Omental fat pad (tissue), 4 donors: Measurements from ENCODE around the gene AGA. TPM values are rescaled to one million over a fixed set of nuclear protein-coding genes. Genes with fewer than 3 reads are reported as not detected.

Experiments
- ATAC-seq: fragments of 150-250 bp; one replicate; pipeline ENCODE4 v1.9.1; 2016; ENCODE audit warnings: mild to moderate bottlenecking, moderate library complexity; ENCODE audit not compliant: low FRiP score
- DNase-seq: peaks from one replicate; pipeline ENCODE4 v3.0.0-alpha.2; 2019; ENCODE audit warnings: low spot score
- total RNA-seq, 4 donors: library from RNA; depleted of rRNA; stranded (reverse); fragments of >200 nt; gene quantifications; one replicate each; pipeline ENCODE4 v1.1.0, GENCODE V29; 2016
- TF ChIP-seq, protein P1 (sequence below), 3 donors: fragments of 450-650 bp; IDR thresholded peaks; one replicate each; pipeline ENCODE4 v1.5.1; 2016 to 2017; ENCODE audit warnings: antibody characterized with exemption in 3 of 3, mild to moderate bottlenecking in 3 of 3, moderate library complexity in 2 of 3

The AGA gene
- total RNA-seq, 4 donors from 2014 or later = 13.7 to 21.4 (median 18.8) TPM

DNA sequence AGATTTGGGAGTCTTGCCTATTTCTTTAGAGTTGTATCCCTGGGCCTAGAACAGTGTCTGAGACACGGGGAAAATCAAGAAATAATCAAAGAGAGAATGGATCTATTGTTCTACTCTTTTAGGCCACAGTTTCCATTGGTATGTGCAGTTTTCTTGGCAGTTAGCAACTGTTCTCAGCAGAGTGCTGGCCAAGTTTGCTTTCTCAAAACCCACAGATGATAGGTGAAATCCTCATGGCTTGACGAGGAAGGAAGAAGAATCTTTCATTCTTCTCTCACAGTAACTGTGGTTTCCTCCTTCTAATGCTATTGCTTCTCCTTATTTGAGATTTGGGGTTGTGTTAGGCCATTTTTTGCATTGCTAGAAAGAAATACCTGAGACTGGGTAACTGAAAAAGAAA is 42.2 kb downstream of the AGA start:
- ATAC-seq = no peak
- TF ChIP-seq, protein P1, sequence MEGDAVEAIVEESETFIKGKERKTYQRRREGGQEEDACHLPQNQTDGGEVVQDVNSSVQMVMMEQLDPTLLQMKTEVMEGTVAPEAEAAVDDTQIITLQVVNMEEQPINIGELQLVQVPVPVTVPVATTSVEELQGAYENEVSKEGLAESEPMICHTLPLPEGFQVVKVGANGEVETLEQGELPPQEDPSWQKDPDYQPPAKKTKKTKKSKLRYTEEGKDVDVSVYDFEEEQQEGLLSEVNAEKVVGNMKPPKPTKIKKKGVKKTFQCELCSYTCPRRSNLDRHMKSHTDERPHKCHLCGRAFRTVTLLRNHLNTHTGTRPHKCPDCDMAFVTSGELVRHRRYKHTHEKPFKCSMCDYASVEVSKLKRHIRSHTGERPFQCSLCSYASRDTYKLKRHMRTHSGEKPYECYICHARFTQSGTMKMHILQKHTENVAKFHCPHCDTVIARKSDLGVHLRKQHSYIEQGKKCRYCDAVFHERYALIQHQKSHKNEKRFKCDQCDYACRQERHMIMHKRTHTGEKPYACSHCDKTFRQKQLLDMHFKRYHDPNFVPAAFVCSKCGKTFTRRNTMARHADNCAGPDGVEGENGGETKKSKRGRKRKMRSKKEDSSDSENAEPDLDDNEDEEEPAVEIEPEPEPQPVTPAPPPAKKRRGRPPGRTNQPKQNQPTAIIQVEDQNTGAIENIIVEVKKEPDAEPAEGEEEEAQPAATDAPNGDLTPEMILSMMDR (IDR thresholded peaks at IDR 0.05) = no peak

DNA sequence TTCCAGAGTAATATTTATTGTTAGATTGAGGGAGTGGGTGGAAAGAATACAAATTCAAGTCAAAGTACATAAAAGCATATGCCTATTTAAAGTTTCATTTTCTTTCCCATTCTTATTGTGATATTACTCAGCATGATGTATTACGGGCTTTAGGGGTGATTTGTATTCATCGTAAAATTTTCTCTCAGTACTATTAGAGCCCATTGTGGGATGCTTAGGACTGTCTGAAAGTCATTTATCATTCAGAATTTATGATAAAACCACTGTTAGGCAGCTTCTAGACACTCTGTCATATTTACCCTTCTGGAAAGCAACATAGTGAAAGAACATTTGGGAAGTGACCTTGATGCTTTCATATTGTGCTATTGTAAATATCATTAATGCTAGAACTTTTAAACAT is 45.9 kb downstream of the AGA start:
- no peak for DNase-seq
- TF ChIP-seq, protein P1 (IDR thresholded peaks at IDR 0.05) = no peak
- ATAC-seq = no peak

More for the DNA sequence above, 42.2 kb downstream of the AGA start:
- DNase-seq = no peak

DNA sequence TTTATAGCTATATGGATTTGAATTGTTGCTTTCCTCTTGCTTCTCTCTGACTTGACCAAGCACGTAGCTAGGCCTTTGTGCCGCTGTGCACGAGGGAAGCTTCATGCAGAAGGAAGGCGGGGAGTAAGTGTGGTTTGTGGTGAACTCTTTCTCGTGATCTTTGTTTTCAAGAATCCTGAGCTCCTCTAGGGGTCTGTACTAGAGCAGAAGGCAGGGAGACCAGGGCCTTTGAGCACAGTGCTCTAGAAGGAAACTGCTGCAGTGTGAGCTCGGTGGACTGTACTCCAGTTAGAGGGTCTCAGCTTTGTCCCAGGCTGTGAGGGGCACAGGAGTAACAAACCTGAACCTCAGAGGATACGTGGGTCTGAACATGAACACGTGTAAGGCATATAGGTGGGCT is 49.0 kb downstream of the AGA start:
- ATAC-seq = no peak
- TF ChIP-seq, protein P1 (IDR thresholded peaks at IDR 0.05) = no peak
- DNase-seq = no peak

DNA sequence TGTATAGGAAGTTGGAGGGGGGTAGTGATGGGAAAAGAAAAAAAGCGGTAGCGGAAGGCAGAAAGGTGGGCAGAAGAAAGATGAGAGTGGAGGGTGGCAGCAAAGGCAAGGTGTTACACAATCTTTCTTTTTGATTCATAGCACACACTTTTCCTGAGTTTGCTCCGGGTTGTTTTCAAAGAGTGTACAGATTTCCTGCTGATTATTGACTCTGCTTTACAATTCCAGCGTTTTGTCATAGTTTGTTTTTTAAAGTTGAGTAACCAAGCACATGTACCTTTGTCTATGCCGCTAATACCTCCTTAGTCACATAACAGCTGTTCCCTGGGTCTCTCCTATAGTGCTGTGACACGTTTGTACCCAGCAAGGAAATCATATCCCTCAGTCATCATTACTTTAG is 50.3 kb downstream of the AGA start:
- TF ChIP-seq, protein P1 (IDR thresholded peaks at IDR 0.05) = no peak
- ATAC-seq = no peak
- no peak for DNase-seq

DNA sequence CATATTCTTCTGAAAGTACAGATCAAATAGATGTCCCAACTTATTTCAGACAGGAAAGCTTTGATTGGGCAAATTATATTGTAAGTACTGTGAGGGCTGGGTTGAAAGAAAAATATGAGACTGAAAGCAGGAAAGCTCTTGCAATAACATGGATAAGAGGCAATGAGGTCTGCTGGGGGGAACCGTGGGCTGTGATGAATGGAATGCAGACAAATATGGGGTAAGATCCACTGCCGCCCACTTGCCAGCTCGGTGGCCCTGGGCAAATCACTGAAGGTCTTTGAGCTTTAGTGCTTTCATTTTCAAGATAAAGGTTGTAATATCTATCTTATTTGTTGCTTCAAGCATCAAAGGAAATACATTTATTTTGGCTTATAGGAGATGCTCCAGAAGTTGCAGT is 51.0 kb downstream of the AGA start:
- no peak for DNase-seq
- TF ChIP-seq, protein P1 (IDR thresholded peaks at IDR 0.05) = no peak
- ATAC-seq = no peak

DNA sequence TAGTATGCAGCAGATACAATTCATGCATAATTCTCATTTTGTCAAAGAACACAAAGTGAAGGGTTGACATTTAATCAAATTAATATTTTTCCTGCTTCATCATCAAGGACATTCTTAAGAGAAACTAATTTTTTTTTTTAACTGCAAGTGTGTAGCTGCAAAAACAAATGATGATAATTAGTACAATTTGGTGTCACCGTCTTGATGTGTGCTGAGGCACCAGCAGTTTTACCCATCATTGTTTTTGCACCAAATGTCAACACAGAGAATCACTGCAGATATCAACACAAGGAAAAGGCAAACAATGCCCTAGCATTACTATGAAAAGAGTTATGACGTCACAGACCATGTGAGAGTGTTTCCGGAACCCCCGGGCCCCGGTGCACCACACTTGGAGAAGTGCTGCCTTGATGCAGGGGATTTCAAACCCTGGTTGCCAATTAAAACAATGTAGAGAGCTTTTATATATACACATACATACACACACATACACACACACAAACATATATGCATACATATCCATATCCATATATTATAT is 55.9 kb downstream of the AGA start:
- TF ChIP-seq, protein P1 (IDR thresholded peaks at IDR 0.05) = no peak
- ATAC-seq (no peak), DNase-seq (no peak)

DNA sequence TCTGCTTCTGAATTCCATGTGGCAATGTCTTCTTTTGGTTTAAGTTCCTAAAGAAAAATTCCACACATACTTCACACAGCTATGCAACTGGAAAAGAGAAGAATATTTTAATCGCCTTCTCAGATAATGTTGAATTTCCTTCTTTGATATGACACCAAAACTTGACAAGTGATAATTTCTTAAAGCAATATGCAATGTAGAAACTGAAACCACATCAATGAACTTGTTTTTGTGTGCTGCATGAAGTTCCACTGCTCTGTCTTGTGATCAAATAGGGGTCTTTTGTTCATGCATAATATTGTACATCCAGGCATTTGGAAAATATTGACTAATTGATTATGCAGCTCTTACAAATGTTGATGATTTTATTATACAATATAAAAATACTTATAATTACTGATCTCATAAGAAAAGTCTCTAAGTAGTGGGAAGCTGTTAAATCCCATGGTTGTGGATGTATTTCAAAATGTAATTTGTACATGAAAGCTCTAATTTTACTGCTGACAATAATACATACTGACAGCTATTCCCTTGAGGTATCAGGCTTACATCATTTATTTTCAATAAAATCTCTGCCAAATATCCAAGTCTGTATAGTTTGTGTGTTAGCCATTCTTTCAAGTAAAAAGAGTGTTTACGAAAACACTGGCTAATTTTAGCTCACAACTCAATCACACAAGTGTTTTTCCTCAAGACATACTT is 56.5 kb downstream of the AGA start:
- TF ChIP-seq, protein P1 (IDR thresholded peaks at IDR 0.05) = no peak
- DNase-seq (no peak), ATAC-seq (no peak)
